GM19099 (cell line): Measurements from ENCODE around the gene L3MBTL1.

Experiments used
- POLR2A ChIP-seq: IDR thresholded peaks from 3 replicates; pipeline ENCODE4 v1.6.1; 2011; ENCODE audit warnings: low read depth; ENCODE audit not compliant: insufficient read length; ENCODE audit errors: extremely low read depth

L3MBTL1 gene

DNA sequence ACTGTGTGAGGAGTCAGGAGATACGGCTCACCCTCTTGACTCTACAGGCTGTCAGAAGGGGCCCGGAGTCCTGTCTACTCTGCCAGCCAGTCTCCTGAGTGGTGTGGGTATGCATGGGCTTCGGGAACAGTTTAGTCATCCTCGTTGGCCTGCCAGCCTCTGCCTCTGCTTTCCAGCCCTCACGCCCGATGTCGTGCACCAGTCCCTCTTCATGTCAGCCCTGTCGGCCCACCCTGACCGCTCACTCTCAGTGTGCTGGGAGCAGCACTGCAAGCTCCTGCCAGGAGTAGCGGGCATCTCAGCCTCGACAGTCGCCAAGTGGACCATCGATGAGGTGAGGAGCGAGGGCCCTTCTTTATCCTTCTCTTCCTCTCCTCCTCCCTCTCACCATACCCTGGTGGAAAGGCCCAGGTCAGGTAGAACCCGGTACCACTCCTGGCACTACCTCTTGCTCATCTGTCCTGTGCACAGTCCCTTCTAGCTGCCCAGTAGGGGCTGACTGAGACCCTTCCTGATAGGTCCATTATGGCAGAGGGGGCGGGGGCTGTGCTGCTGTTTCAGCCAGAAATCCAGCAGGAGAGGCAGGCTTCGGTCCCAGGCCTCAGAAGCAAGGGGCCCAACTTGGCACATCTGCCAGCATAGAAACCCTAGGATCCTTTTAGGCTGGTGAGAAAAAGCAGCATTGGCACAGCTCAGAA lies 32.6 kb downstream of the L3MBTL1 start:
- TF ChIP-seq POLR2A: no peak

DNA sequence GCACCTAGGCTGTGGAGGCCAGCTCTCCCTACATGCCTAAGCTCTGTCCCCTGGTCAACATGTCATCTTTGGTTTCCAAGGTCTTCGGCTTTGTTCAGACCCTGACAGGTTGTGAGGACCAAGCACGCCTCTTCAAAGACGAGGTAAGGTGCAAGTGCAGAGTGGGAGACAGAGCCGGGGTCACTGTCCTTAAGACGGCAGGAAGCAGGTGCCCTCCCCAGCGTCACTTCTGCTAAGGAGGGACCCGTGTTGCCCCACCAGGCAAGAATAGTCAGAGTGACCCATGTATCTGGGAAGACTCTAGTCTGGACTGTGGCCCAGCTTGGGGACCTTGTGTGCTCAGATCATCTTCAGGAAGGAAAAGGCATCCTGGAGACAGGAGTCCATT lies 33.2 kb downstream of the L3MBTL1 start:
- no peak for TF ChIP-seq POLR2A

- TF ChIP-seq POLR2A: no peak
Measured at GRCh38 chr20:43541214-43541613, 33.7 kb downstream of the L3MBTL1 start.

DNA sequence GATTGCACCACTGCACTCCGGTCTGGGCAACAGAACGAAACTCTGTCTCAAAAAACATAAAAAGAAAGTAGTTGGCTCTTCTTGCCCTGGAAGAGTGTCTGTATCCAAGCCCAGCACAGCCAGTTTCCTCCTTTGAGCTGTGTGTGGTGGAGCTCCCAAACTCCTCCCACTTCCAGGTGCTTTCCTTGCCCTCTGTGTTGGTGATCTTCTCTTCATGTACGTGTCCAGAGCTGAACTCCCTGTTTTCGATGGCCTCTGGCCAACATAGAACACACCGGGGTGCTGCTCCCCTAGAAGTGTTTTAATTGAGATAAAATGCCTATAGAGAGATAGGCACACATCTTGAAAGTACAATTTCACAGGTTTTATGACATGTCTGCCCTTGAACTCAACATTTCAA lies 34.7 kb downstream of the L3MBTL1 start:
- TF ChIP-seq POLR2A: no peak

GRCh38 chr20:43542674-43543073 lies 35.2 kb downstream of the L3MBTL1 start:
- no peak for TF ChIP-seq POLR2A

GRCh38 chr20:43543138-43543537 lies 35.6 kb downstream of the L3MBTL1 start:
- TF ChIP-seq POLR2A: no peak

DNA sequence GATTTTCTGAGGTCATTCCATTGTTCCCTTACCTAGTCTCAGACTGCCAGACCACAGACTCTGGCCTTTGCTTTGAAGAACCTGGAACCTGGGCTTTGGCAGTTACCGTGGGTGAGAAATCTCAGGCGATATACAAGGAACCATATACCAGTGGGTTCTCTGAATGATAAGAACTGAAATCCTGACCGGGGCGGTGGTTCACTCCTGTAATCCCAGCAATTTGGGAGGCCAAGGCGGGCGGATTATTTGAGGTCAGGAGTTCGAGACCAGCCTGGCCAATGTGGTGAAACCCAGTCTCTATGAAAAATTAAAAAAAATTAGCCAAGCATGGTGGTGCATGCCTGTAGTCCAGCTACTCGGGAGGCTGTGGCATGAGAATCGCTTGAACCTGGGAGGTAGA lies 37.0 kb downstream of the L3MBTL1 start:
- no peak for TF ChIP-seq POLR2A

- TF ChIP-seq POLR2A: no peak
Measured at GRCh38 chr20:43545837-43546578, 38.5 kb downstream of the L3MBTL1 start.

GRCh38 chr20:43548273-43548880 lies 40.9 kb downstream of the L3MBTL1 start:
- TF ChIP-seq POLR2A: no peak

GRCh38 chr20:43549416-43550065 lies 42.0 kb downstream of the L3MBTL1 start:
- no peak for TF ChIP-seq POLR2A

- TF ChIP-seq POLR2A: no peak
Measured at GRCh38 chr20:43550456-43550855, 43.0 kb downstream of the L3MBTL1 start.

GRCh38 chr20:43554369-43554768 lies 46.9 kb downstream of the L3MBTL1 start:
- TF ChIP-seq POLR2A: no peak

DNA sequence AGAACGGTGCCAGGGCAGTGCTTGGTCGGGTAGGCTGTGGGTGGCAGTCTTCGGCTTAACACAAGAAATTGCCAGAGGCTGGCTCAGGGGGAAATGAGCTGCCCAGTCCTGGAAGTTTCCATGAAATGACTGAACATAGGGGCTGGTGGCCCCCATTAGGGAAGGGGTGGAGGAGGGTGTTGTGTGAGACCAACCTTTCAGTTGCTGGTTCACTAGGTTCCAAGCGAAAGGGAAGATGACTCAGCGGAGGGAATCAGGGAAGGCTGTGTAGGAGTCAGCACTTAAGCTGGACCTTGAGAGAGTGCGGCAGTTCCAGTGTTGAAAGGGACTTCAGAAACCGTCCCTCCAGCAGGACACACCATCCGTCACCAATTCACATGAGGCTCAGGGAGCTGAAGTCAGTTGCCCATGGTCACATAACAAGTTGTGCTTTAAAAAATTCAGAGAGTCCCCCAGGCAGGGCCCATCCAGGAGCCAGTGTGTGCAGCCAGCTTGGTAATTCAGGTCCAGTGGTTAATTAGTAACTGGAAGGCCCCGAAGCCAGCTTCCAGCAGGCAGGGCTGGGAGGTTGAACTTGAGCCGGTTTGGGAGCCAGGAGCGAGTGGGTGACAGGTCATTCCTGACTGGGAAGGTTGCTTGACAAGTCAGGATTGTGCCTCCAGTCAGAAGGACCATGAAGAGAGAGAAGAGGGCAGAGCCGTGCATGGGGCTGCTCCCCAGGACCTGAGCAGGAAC lies 51.1 kb downstream of the L3MBTL1 start, which contains the start of gene SGK2:
Gene SGK2 (plus strand): TSS at position 616 of the 735 bp plus-strand sequence. CDS start 7,469 bp downstream, outside the sequence.
- no peak for TF ChIP-seq POLR2A

GRCh38 chr20:43559147-43559987 lies 51.9 kb downstream of the L3MBTL1 start:
- TF ChIP-seq POLR2A: no peak

GRCh38 chr20:43560974-43561373 lies 53.5 kb downstream of the L3MBTL1 start:
- no peak for TF ChIP-seq POLR2A

GRCh38 chr20:43563429-43563828 lies 55.9 kb downstream of the L3MBTL1 start:
- no peak for TF ChIP-seq POLR2A
